HG02840 (cell line): Measurements from ENCODE around the gene LIFR.
A peak's percentile ranks its signal among the peaks of the same experiment; 100 is the strongest.

Source experiments
- ATAC-seq: cut with Tn5 transposase; IDR thresholded peaks from one replicate; pipeline ENCODE4 v1.9.1; 2021; ENCODE audit warnings: mild to moderate bottlenecking, moderate library complexity, moderate number of reproducible peaks; ENCODE audit not compliant: unreplicated experiment, low FRiP score

The LIFR gene

GRCh38 chr5:38447786-38448185 lies 108.7 kb downstream of the LIFR start:
- no peak for ATAC-seq

GRCh38 chr5:38447056-38447455 lies 109.4 kb downstream of the LIFR start:
- ATAC-seq: no peak

GRCh38 chr5:38446029-38446522 lies 110.4 kb downstream of the LIFR start:
- no peak for ATAC-seq

GRCh38 chr5:38445374-38446028 lies 110.9 kb downstream of the LIFR start:
- no peak for ATAC-seq

- no peak for ATAC-seq
These were observed 113.1 kb downstream of the LIFR start for GRCh38 chr5:38443390-38443789.

GRCh38 chr5:38442247-38442573 lies 114.2 kb downstream of the LIFR start:
- ATAC-seq: no peak

- ATAC-seq: peak; percentile 98
These were observed 114.8 kb downstream of the LIFR start for GRCh38 chr5:38441453-38442246.

- ATAC-seq: no peak
These were observed 117.7 kb downstream of the LIFR start for GRCh38 chr5:38438757-38439156.

GRCh38 chr5:38434966-38435705 lies 121.3 kb downstream of the LIFR start:
- ATAC-seq: no peak

GRCh38 chr5:38433160-38433861 lies 123.1 kb downstream of the LIFR start:
- no peak for ATAC-seq

GRCh38 chr5:38431242-38431853 lies 125.1 kb downstream of the LIFR start:
- no peak for ATAC-seq

- ATAC-seq: no peak
These were observed 129.2 kb downstream of the LIFR start for GRCh38 chr5:38426986-38427950.

- ATAC-seq: no peak
These were observed 130.0 kb downstream of the LIFR start for GRCh38 chr5:38426490-38426889.
